ENCODE measurements around the gene RHOT2.
A peak's percentile ranks its signal among the peaks of the same experiment; 100 is the strongest.

The RHOT2 gene

DNA sequence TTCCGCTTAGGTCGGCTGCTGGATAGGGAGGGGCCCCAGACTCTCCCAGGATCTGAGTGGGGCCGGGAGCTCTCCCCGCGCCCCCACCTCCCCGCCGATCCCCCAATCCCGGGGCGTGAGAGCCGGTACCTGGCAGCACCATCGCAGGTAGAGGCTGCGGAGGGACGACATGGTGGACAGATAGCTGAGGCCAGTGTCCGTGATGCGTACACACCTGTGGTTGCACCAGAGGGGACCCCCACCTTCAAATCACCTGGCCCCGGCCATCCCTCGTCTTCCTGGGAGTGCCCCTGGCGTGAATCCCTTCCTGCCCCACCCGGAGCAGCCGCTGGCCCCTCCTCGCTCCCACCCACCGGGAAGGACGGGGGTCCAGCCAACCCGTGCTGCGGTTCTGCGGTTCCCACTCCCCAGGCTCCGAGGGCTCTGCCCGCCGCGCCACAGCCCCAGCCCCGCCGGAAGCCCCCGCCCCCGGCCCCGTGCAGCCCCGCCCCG lies 27.0 kb downstream of the RHOT2 start:
- FAIRE-seq (no peak), DNase-seq (ENCODE audit: insufficient read length, low spot score) (no peak)
- no peak for TF ChIP-seq SPI1 (IDR thresholded peaks at IDR 0.05; ENCODE audit: low read depth, low read length)
- no peak for TF ChIP-seq POU2F2 (IDR thresholded peaks at IDR 0.05; ENCODE audit: low read depth, low read length)
- no peak for TF ChIP-seq PAX5 (IDR thresholded peaks at IDR 0.05; ENCODE audit: insufficient read depth, low read length, severe bottlenecking)
- TF ChIP-seq TAF1 (IDR thresholded peaks at IDR 0.05; ENCODE audit: low read depth, low read length): no peak
- no peak for TF ChIP-seq POLR2AphosphoS5 (IDR thresholded peaks at IDR 0.05; ENCODE audit: low read depth, low read length)
- TF ChIP-seq POLR2A (IDR thresholded peaks at IDR 0.05; ENCODE audit: low read depth, low read length): no peak

- DNase-seq (ENCODE audit: insufficient read length, low spot score): peak; percentile 78
- peak; percentile 87 for FAIRE-seq
- no peak for TF ChIP-seq TAF1 (IDR thresholded peaks at IDR 0.05; ENCODE audit: low read depth, low read length)
- no peak for TF ChIP-seq SPI1 (IDR thresholded peaks at IDR 0.05; ENCODE audit: low read depth, low read length)
- no peak for TF ChIP-seq POLR2AphosphoS5 (IDR thresholded peaks at IDR 0.05; ENCODE audit: low read depth, low read length)
- no peak for TF ChIP-seq POLR2A (IDR thresholded peaks at IDR 0.05; ENCODE audit: low read depth, low read length)
- no peak for TF ChIP-seq PAX5 (IDR thresholded peaks at IDR 0.05; ENCODE audit: insufficient read depth, low read length, severe bottlenecking)
- no peak for TF ChIP-seq POU2F2 (IDR thresholded peaks at IDR 0.05; ENCODE audit: low read depth, low read length)
Observed at GRCh38 chr16:695355-696089, 27.6 kb downstream of the RHOT2 start.

GRCh38 chr16:698911-699671 lies 31.2 kb downstream of the RHOT2 start:
- no peak for FAIRE-seq
- TF ChIP-seq POU2F2 (IDR thresholded peaks at IDR 0.05; ENCODE audit: low read depth, low read length): no peak
- TF ChIP-seq TAF1 (IDR thresholded peaks at IDR 0.05; ENCODE audit: low read depth, low read length): no peak
- TF ChIP-seq POLR2AphosphoS5 (IDR thresholded peaks at IDR 0.05; ENCODE audit: low read depth, low read length): no peak
- TF ChIP-seq PAX5 (IDR thresholded peaks at IDR 0.05; ENCODE audit: insufficient read depth, low read length, severe bottlenecking): no peak
- no peak for TF ChIP-seq POLR2A (IDR thresholded peaks at IDR 0.05; ENCODE audit: low read depth, low read length)
- TF ChIP-seq SPI1 (IDR thresholded peaks at IDR 0.05; ENCODE audit: low read depth, low read length): no peak
- DNase-seq (ENCODE audit: insufficient read length, low spot score): no peak

DNA sequence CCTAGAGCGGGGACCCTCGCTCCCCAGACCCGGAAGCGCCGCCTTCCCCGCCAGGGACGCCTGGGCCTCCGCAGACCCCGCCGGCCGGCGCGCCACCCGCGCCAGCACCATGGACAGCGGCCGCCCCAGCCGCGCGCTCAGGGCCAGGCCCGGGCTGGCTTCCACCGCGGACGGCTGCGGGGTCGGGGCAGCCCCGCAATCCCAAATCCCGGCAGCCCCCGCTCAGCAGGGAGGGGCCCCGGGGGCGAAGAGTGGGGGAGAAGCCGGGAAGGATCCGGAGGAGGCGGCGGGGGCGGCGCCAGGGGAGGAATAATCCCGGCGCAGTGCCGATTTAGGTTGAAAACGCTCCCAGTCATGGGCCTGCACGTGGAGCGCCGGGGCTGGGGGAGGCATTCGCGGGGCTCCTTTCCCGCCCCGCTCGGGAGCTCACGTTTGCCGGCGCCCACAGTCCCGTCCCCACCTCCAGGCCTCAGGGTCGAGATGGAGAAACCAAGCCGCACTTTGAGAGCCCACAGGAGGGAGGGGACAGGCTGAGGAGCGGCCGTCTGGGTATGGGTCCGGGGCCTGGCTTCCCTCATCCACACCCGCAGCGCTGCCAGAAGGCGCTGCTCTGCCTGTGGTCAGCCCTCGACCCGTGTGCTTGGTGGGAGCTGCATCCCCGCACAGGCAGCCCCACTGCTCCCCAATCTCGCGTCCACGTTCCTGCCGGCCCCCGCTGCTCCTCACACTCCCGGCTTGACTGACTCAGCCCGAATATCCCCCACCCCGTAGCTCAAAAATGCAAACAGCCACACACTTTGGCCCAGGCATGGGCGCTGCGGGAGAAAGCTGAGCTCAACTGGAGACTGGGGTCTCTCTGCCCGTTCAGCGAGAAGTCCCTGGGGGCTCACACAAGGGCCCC lies 33.0 kb downstream of the RHOT2 start:
- DNase-seq (ENCODE audit: insufficient read length, low spot score): no peak
- no peak for FAIRE-seq
- TF ChIP-seq TAF1 (IDR thresholded peaks at IDR 0.05; ENCODE audit: low read depth, low read length): no peak
- TF ChIP-seq POLR2A (IDR thresholded peaks at IDR 0.05; ENCODE audit: low read depth, low read length): no peak
- TF ChIP-seq PAX5 (IDR thresholded peaks at IDR 0.05; ENCODE audit: insufficient read depth, low read length, severe bottlenecking): no peak

- no peak for TF ChIP-seq PAX5 (IDR thresholded peaks at IDR 0.05; ENCODE audit: insufficient read depth, low read length, severe bottlenecking)
- TF ChIP-seq SPI1 (IDR thresholded peaks at IDR 0.05; ENCODE audit: low read depth, low read length): no peak
- TF ChIP-seq POLR2AphosphoS5 (IDR thresholded peaks at IDR 0.05; ENCODE audit: low read depth, low read length): no peak
- no peak for TF ChIP-seq POU2F2 (IDR thresholded peaks at IDR 0.05; ENCODE audit: low read depth, low read length)
- no peak for TF ChIP-seq TAF1 (IDR thresholded peaks at IDR 0.05; ENCODE audit: low read depth, low read length)
- TF ChIP-seq POLR2A (IDR thresholded peaks at IDR 0.05; ENCODE audit: low read depth, low read length): no peak
- FAIRE-seq (no peak), DNase-seq (ENCODE audit: insufficient read length, low spot score) (no peak)
Observed at GRCh38 chr16:702341-702740, 34.4 kb downstream of the RHOT2 start.

- FAIRE-seq (no peak), DNase-seq (ENCODE audit: insufficient read length, low spot score) (no peak)
- TF ChIP-seq POLR2AphosphoS5 (IDR thresholded peaks at IDR 0.05; ENCODE audit: low read depth, low read length) (no peak), SPI1 (IDR thresholded peaks at IDR 0.05; ENCODE audit: low read depth, low read length) (no peak), TAF1 (IDR thresholded peaks at IDR 0.05; ENCODE audit: low read depth, low read length) (no peak), POU2F2 (IDR thresholded peaks at IDR 0.05; ENCODE audit: low read depth, low read length) (no peak), POLR2A (IDR thresholded peaks at IDR 0.05; ENCODE audit: low read depth, low read length) (no peak), PAX5 (IDR thresholded peaks at IDR 0.05; ENCODE audit: insufficient read depth, low read length, severe bottlenecking) (no peak)
Observed at GRCh38 chr16:703406-703805, 35.5 kb downstream of the RHOT2 start.

GRCh38 chr16:704047-704446 lies 36.1 kb downstream of the RHOT2 start:
- no peak for TF ChIP-seq POLR2AphosphoS5 (IDR thresholded peaks at IDR 0.05; ENCODE audit: low read depth, low read length)
- no peak for TF ChIP-seq SPI1 (IDR thresholded peaks at IDR 0.05; ENCODE audit: low read depth, low read length)
- no peak for TF ChIP-seq POU2F2 (IDR thresholded peaks at IDR 0.05; ENCODE audit: low read depth, low read length)
- no peak for TF ChIP-seq TAF1 (IDR thresholded peaks at IDR 0.05; ENCODE audit: low read depth, low read length)
- TF ChIP-seq POLR2A (IDR thresholded peaks at IDR 0.05; ENCODE audit: low read depth, low read length): no peak
- TF ChIP-seq PAX5 (IDR thresholded peaks at IDR 0.05; ENCODE audit: insufficient read depth, low read length, severe bottlenecking): no peak
- FAIRE-seq: no peak
- DNase-seq (ENCODE audit: insufficient read length, low spot score): no peak

- TF ChIP-seq POU2F2 (IDR thresholded peaks at IDR 0.05; ENCODE audit: low read depth, low read length) (no peak), TAF1 (IDR thresholded peaks at IDR 0.05; ENCODE audit: low read depth, low read length) (no peak), PAX5 (IDR thresholded peaks at IDR 0.05; ENCODE audit: insufficient read depth, low read length, severe bottlenecking) (no peak), POLR2A (IDR thresholded peaks at IDR 0.05; ENCODE audit: low read depth, low read length) (no peak), POLR2AphosphoS5 (IDR thresholded peaks at IDR 0.05; ENCODE audit: low read depth, low read length) (no peak), SPI1 (IDR thresholded peaks at IDR 0.05; ENCODE audit: low read depth, low read length) (no peak)
- DNase-seq (ENCODE audit: insufficient read length, low spot score) (no peak), FAIRE-seq (no peak)
Observed at GRCh38 chr16:704552-705380, 36.8 kb downstream of the RHOT2 start.

Measured in GM12891 (cell line).